MM.1S (cell line): ENCODE data around the gene PHF1.

Experiments used
- DNase-seq: peaks from one replicate; pipeline ENCODE4 v3.0.0-alpha.2; 2015
- H2AFZ ChIP-seq: fragments of 300-600 bp; sonication (generic); 2 replicates; pipeline ENCODE4 v1.6.0; 2016; ENCODE audit warnings: antibody characterized with exemption, low read length
- H3F3A ChIP-seq: fragments of 300-600 bp; sonication (generic); 2 replicates; pipeline ENCODE4 v1.6.1; 2016; ENCODE audit warnings: mild to moderate bottlenecking, antibody characterized with exemption, low read length, moderate library complexity, mixed read lengths; ENCODE audit not compliant: insufficient read depth
- H3K27ac ChIP-seq: fragments of 300-600 bp; sonication (generic); 2 replicates; pipeline ENCODE4 v1.5.1; 2016; ENCODE audit warnings: mild to moderate bottlenecking, low read length
- H3K27me3 ChIP-seq: fragments of 300-600 bp; sonication (generic); replicated peaks from 2 replicates; pipeline ENCODE4 v1.6.0; 2016; ENCODE audit warnings: low read length; ENCODE audit not compliant: insufficient read depth
- H3K36me3 ChIP-seq: fragments of 300-600 bp; sonication (generic); replicated peaks from 2 replicates; pipeline ENCODE4 v1.6.1; 2016; ENCODE audit warnings: mild to moderate bottlenecking, low read length, mixed read lengths; ENCODE audit not compliant: insufficient read depth
- H3K4me1 ChIP-seq: fragments of 300-600 bp; sonication (generic); 2 replicates; pipeline ENCODE4 v1.6.1; 2016; ENCODE audit warnings: low read length, mixed read lengths
- H3K4me2 ChIP-seq: fragments of 300-600 bp; sonication (generic); 2 replicates; pipeline ENCODE4 v1.6.0; 2016; ENCODE audit warnings: low read depth, low read length
- H3K4me3 ChIP-seq: fragments of 300-600 bp; sonication (generic); 2 replicates; pipeline ENCODE4 v1.5.1; 2016; ENCODE audit warnings: low read length, mixed read lengths
- H3K79me2 ChIP-seq: fragments of 300-600 bp; sonication (generic); 2 replicates; pipeline ENCODE4 v1.6.1; 2016; ENCODE audit warnings: mixed run types, low read length, mixed read lengths
- H3K9ac ChIP-seq: fragments of 300-600 bp; sonication (generic); 2 replicates; pipeline ENCODE4 v1.6.1; 2016; ENCODE audit warnings: low read length, mixed read lengths
- H3K9me2 ChIP-seq: fragments of 300-600 bp; sonication (generic); replicated peaks from 2 replicates; pipeline ENCODE4 v1.6.1; 2016; ENCODE audit warnings: mild to moderate bottlenecking, low read length, mixed read lengths; ENCODE audit not compliant: insufficient read depth
- H3K9me3 ChIP-seq: fragments of 300-600 bp; sonication (generic); replicated peaks from 2 replicates; pipeline ENCODE4 v1.6.1; 2016; ENCODE audit warnings: mild to moderate bottlenecking, low read length, mixed read lengths; ENCODE audit not compliant: insufficient read depth
- H4K20me1 ChIP-seq: fragments of 300-600 bp; sonication (generic); 2 replicates; pipeline ENCODE4 v1.6.1; 2016; ENCODE audit warnings: mild to moderate bottlenecking, low read length, moderate library complexity, mixed read lengths; ENCODE audit not compliant: insufficient read depth
- EZH2 ChIP-seq: fragments of 300-600 bp; sonication (generic); optimal IDR thresholded peaks from 2 replicates; pipeline ENCODE3; 2017; ENCODE audit warnings: low read depth, mild to moderate bottlenecking, antibody characterized with exemption, low read length, mixed read lengths
- EZH2phosphoT487 ChIP-seq: fragments of 300-600 bp; sonication (generic); IDR thresholded peaks from 2 replicates; pipeline ENCODE4 v1.6.1; 2018; ENCODE audit warnings: antibody characterized with exemption, low read length
- TF ChIP-seq, protein P1 (sequence below): fragments of 300-600 bp; sonication (generic); IDR thresholded peaks from 2 replicates; pipeline ENCODE4 v1.5.1; 2016; ENCODE audit warnings: antibody characterized with exemption, low read length, mixed read lengths

The PHF1 gene

DNA sequence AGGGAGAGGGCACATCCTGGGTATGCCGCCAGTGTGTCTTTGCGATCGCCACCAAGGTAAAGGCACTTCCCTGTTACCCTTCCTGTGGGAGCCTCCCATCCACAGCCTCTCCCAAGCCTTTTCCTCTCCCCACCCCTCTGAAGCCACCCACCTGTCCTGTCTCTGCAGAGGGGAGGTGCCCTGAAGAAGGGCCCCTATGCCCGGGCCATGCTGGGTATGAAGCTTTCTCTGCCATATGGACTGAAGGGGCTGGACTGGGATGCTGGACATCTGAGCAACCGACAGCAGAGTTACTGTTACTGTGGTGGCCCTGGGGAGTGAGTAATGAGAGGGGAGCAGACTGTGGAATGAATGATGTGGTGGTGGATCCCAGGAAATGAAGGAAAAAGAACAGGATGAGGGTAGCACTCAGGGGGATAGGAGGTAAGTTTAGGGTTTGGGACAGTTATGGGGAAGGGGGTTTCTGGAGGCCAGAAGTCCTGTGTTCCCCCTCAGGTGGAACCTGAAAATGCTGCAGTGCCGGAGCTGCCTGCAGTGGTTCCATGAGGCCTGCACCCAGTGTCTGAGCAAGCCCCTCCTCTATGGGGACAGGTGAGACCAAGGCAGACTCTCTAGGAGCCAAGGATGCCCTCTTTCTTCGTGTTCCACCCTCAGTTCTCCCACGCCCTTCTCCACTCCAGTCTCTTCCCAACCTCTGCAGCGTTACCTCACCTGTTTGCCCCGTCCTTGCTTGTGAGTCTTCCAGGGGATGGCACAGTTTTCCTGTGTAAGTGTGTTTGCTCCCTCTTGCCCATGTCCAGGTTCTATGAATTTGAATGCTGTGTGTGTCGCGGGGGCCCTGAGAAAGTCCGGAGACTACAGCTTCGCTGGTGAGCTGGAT lies 2.7 kb downstream of the PHF1 start:
- no peak overlapping the region for H3K4me3 ChIP-seq
- peaks cover 3% of the 10 kb centered on the region; the same call in 1 of the 2 replicates for H3K36me3 ChIP-seq
- peaks cover 37% of the 10 kb centered on the region for H3K79me2 ChIP-seq
- no peaks in the 10 kb centered on the region for H4K20me1 ChIP-seq
- H2AFZ ChIP-seq = no peak overlapping the region
- TF ChIP-seq EZH2 (no peak), EZH2phosphoT487 (no peak)
- TF ChIP-seq, protein P1, sequence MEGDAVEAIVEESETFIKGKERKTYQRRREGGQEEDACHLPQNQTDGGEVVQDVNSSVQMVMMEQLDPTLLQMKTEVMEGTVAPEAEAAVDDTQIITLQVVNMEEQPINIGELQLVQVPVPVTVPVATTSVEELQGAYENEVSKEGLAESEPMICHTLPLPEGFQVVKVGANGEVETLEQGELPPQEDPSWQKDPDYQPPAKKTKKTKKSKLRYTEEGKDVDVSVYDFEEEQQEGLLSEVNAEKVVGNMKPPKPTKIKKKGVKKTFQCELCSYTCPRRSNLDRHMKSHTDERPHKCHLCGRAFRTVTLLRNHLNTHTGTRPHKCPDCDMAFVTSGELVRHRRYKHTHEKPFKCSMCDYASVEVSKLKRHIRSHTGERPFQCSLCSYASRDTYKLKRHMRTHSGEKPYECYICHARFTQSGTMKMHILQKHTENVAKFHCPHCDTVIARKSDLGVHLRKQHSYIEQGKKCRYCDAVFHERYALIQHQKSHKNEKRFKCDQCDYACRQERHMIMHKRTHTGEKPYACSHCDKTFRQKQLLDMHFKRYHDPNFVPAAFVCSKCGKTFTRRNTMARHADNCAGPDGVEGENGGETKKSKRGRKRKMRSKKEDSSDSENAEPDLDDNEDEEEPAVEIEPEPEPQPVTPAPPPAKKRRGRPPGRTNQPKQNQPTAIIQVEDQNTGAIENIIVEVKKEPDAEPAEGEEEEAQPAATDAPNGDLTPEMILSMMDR = no peak
- no peaks in the 10 kb centered on the region for H3K9me2 ChIP-seq
- H3K27me3 ChIP-seq = no peaks in the 10 kb centered on the region
- H3F3A ChIP-seq = peaks cover 33% of the 10 kb centered on the region
- DNase-seq = no peak
- H3K9me3 ChIP-seq = no peaks in the 10 kb centered on the region
- no peak overlapping the region for H3K27ac ChIP-seq
- H3K9ac ChIP-seq = no peak overlapping the region
- peaks cover 13% of the 10 kb centered on the region for H3K4me1 ChIP-seq
- H3K4me2 ChIP-seq = no peak overlapping the region

DNA sequence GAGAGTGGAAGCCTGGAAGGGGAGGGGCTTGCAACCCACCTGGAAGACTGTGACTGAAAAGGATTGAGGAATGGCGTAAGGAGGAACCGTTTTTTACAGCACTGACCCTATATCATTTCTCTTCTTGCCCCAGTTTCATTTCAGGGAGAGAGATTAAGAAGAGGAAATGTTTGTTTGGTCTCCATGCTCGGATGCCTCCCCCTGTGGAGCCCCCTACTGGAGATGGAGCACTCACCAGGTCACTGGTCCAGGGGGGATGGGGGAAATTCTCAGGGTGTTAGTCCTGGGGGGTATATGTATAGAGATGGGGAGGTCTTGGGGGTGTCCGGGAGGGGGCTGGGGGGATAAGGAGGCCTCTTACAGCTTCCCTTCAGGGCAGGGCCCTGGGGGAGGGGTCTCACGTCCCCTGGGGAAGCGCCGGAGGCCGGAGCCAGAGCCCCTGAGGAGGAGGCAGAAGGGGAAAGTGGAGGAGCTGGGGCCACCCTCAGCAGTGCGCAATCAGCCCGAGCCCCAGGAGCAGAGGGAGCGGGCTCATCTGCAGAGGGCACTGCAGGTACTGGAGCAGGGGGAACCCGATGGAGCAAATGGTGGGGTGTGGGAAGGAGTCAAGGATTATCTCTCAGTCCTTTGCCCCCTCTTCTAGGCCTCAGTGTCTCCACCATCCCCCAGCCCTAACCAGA lies 3.9 kb downstream of the PHF1 start:
- Histone ChIP-seq H3K4me3 (no peak overlapping the region), H3K9me2 (no peaks in the 10 kb centered on the region), H3K9me3 (no peaks in the 10 kb centered on the region), H3F3A (peaks cover 23% of the 10 kb centered on the region), H3K27me3 (no peaks in the 10 kb centered on the region), H2AFZ (no peak overlapping the region), H4K20me1 (no peaks in the 10 kb centered on the region), H3K36me3 (peaks cover 3% of the 10 kb centered on the region; the same call in 1 of the 2 replicates), H3K9ac (no peak overlapping the region), H3K4me2 (no peak overlapping the region), H3K79me2 (peaks cover 37% of the 10 kb centered on the region), H3K27ac (no peak overlapping the region), H3K4me1 (peaks cover 23% of the 10 kb centered on the region)
- DNase-seq = no peak
- TF ChIP-seq, protein P1 = peak; percentile 33
- no peak for TF ChIP-seq EZH2

DNA sequence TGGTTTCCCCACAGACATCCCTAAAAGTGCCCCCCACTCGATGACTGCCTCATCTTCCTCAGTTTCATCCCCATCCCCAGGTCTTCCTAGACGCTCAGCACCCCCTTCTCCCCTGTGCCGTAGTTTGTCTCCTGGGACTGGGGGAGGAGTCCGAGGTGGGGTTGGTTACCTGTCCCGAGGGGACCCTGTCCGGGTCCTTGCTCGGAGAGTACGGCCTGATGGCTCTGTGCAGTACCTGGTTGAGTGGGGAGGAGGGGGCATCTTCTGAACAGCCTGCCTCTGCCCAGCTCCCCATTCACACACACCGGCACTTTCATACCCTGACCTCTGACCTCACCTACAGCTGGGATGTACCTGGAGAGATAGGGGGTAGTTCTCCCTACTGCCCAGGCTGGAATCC lies 5.0 kb downstream of the PHF1 start:
- H3K4me3 ChIP-seq = no peak overlapping the region; the same call in 1 of the 2 replicates
- H2AFZ ChIP-seq = no peak overlapping the region
- H3F3A ChIP-seq = peaks cover 20% of the 10 kb centered on the region; the same call in 1 of the 2 replicates
- H3K4me1 ChIP-seq = peaks cover 23% of the 10 kb centered on the region
- peaks cover 3% of the 10 kb centered on the region; the same call in 1 of the 2 replicates for H3K36me3 ChIP-seq
- H3K9me3 ChIP-seq = no peaks in the 10 kb centered on the region
- peaks cover under 1% of the 10 kb centered on the region; the same call in 1 of the 2 replicates for H3K27me3 ChIP-seq
- peak overlapping the region; percentile 92; the same call in 1 of the 2 replicates for H3K4me2 ChIP-seq
- H3K9ac ChIP-seq = no peak overlapping the region; the same call in 1 of the 2 replicates
- H3K9me2 ChIP-seq = no peaks in the 10 kb centered on the region
- H3K27ac ChIP-seq = no peak overlapping the region
- no peak for DNase-seq
- peaks cover 37% of the 10 kb centered on the region for H3K79me2 ChIP-seq
- TF ChIP-seq, protein P1 = no peak
- TF ChIP-seq EZH2 (no peak), EZH2phosphoT487 (no peak)
- H4K20me1 ChIP-seq = no peaks in the 10 kb centered on the region
